Smooth muscle cell (in vitro differentiated cells): Measurements from ENCODE around the gene TBC1D19. TPM values are rescaled to one million over a fixed set of nuclear protein-coding genes. Genes with fewer than 3 reads are reported as not detected.

Experiments used
- DNase-seq: peaks from one replicate; lab custom pipeline; 2025; ENCODE audit not compliant: unreplicated experiment; lab: John Stamatoyannopoulos, UW
- H2AFZ ChIP-seq: fragments of 200-600 bp; sonication (generic); 2 replicates; pipeline ENCODE4 v1.6.0; 2016; ENCODE audit warnings: antibody characterized with exemption, low read depth, mild to moderate bottlenecking
- H3F3A ChIP-seq: fragments of 200-600 bp; sonication (generic); 2 replicates; pipeline ENCODE4 v1.6.0; 2017; ENCODE audit warnings: antibody characterized with exemption, low read depth
- H3K27ac ChIP-seq: fragments of 200-600 bp; sonication (generic); 2 replicates; pipeline ENCODE4 v1.5.1; 2016; ENCODE audit warnings: low read depth, mild to moderate bottlenecking
- H3K27me3 ChIP-seq: fragments of 200-600 bp; sonication (generic); 2 replicates; pipeline ENCODE4 v1.6.1; 2016; ENCODE audit warnings: low read depth, mild to moderate bottlenecking
- H3K36me3 ChIP-seq: fragments of 200-600 bp; sonication (generic); 2 replicates; pipeline ENCODE4 v1.5.1; 2016; ENCODE audit warnings: low read depth
- H3K4me1 ChIP-seq: fragments of 200-600 bp; sonication (generic); 2 replicates; pipeline ENCODE4 v1.5.1; 2016; ENCODE audit warnings: low read depth
- H3K4me2 ChIP-seq: fragments of 200-600 bp; sonication (generic); 2 replicates; pipeline ENCODE4 v1.6.0; 2016; ENCODE audit warnings: mild to moderate bottlenecking
- H3K4me3 ChIP-seq: fragments of 200-600 bp; sonication (generic); 2 replicates; pipeline ENCODE4 v1.5.1; 2016; ENCODE audit warnings: mild to moderate bottlenecking
- H3K79me2 ChIP-seq: fragments of 200-600 bp; sonication (generic); 2 replicates; pipeline ENCODE4 v1.6.0; 2016; ENCODE audit warnings: low read depth, mild to moderate bottlenecking
- H3K9ac ChIP-seq: fragments of 200-600 bp; sonication (generic); 2 replicates; pipeline ENCODE4 v1.6.0; 2016; ENCODE audit warnings: low read depth
- H3K9me3 ChIP-seq: fragments of 200-600 bp; sonication (generic); replicated peaks from 2 replicates; pipeline ENCODE4 v1.5.1; 2016; ENCODE audit warnings: low read depth
- H4K20me1 ChIP-seq: fragments of 200-600 bp; sonication (generic); 2 replicates; pipeline ENCODE4 v1.6.0; 2016; ENCODE audit warnings: low read depth
- CTCF ChIP-seq: fragments of 200-600 bp; sonication (generic); IDR thresholded peaks from 2 replicates; pipeline ENCODE4 v1.5.1; 2017; ENCODE audit warnings: borderline replicate concordance, mild to moderate bottlenecking, antibody characterized with exemption; ENCODE audit not compliant: insufficient read depth, poor library complexity, severe bottlenecking
- WGBS: methylation state at CpG from one replicate; pipeline ENCODE4 v1.1.7; 2016; ENCODE audit warnings: low lambda C conversion rate; 5-methylcytosine and 5-hydroxymethylcytosine counted together
- polyA plus RNA-seq: library from polyadenylated mRNA; unstranded; fragments of >200 nt; fragmentation: Nextera tagmentation; extraction: Ambion mirVana; gene quantifications from 2 replicates; pipeline ENCODE4 v1.2.1, GENCODE V29; 2016
- total RNA-seq: library from RNA; depleted of rRNA; stranded (reverse); fragments of >200 nt; gene quantifications from 2 replicates; pipeline ENCODE4 v1.2.3, GENCODE V29; 2014

Gene TBC1D19
- total and polyA plus RNA-seq, 2 experiments from 2014 or later = 19.2 to 33.8 TPM

- no peaks in the 10 kb centered on the region for H4K20me1 ChIP-seq
- no peak overlapping the region for H3K4me3 ChIP-seq
- no peak overlapping the region for H2AFZ ChIP-seq
- H3F3A ChIP-seq = no peaks in the 10 kb centered on the region
- no peak for DNase-seq
- TF ChIP-seq CTCF = no peak
- H3K9me3 ChIP-seq = no peaks in the 10 kb centered on the region
- no peaks in the 10 kb centered on the region for H3K36me3 ChIP-seq
- no peaks in the 10 kb centered on the region for H3K27me3 ChIP-seq
- H3K27ac ChIP-seq = peak overlapping the region; percentile 14
- no peak overlapping the region for H3K4me2 ChIP-seq
- no peak overlapping the region for H3K9ac ChIP-seq
- 76% methylated on average over 2 of the region's 2 CpGs for WGBS
- no peaks in the 10 kb centered on the region for H3K79me2 ChIP-seq
- no peaks in the 10 kb centered on the region for H3K4me1 ChIP-seq
Observed at GRCh38 chr4:26779674-26780073, 195.8 kb downstream of the TBC1D19 start.

- Histone ChIP-seq H3K27ac (peak overlapping the region; percentile 3), H3K36me3 (no peaks in the 10 kb centered on the region), H4K20me1 (no peaks in the 10 kb centered on the region), H3K27me3 (no peaks in the 10 kb centered on the region), H3K4me2 (no peak overlapping the region), H2AFZ (no peak overlapping the region), H3K79me2 (no peaks in the 10 kb centered on the region), H3K4me1 (no peaks in the 10 kb centered on the region), H3K9me3 (no peaks in the 10 kb centered on the region), H3K4me3 (no peak overlapping the region), H3F3A (no peaks in the 10 kb centered on the region), H3K9ac (no peak overlapping the region)
- 67% methylated on average over 1 of the region's 1 CpG for WGBS
- no peak for DNase-seq
- no peak for TF ChIP-seq CTCF
Observed at GRCh38 chr4:26780539-26780938, 196.7 kb downstream of the TBC1D19 start.

DNA sequence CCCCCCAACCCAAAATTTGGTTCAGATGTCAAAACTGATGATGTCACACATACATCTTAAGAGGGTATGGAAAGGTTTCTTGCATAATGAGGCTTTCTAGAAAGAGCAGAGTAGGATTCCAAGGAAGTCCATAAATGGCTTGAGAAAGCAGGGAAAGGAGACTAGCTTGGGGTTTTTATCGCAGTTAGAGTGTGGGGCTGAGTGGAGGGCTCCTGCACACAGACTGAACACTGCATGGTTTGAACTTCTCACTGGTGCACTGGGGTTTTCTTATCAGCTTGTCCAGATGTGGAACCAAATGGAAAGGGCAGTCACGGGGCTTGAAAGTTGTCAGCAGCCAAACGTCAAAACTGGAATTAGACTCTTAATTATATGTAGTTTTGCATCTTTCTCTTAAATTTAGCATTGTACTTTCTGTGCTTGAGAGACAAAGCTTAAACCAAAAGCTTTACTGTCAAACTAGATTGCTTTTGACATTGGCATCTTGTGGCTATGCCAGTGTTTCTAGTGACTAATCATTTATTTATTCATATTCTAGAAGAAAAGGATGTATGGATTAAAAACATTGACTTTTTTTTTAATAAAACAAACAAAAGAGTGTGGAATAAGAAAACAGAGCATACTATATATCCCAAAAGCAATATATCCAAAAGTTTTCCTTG, 198.4 kb downstream of the TBC1D19 start:
- no peak overlapping the region for H3K4me3 ChIP-seq
- no peak overlapping the region for H2AFZ ChIP-seq
- WGBS = 10% methylated on average over 3 of the region's 3 CpGs
- H3K27ac ChIP-seq = no peak overlapping the region
- H3K4me2 ChIP-seq = no peak overlapping the region
- no peaks in the 10 kb centered on the region for H4K20me1 ChIP-seq
- H3K9me3 ChIP-seq = no peaks in the 10 kb centered on the region
- no peak for DNase-seq
- no peak overlapping the region for H3K9ac ChIP-seq
- no peaks in the 10 kb centered on the region for H3K27me3 ChIP-seq
- H3K36me3 ChIP-seq = no peaks in the 10 kb centered on the region
- no peaks in the 10 kb centered on the region for H3K79me2 ChIP-seq
- no peak for TF ChIP-seq CTCF
- no peaks in the 10 kb centered on the region for H3K4me1 ChIP-seq
- no peaks in the 10 kb centered on the region for H3F3A ChIP-seq

- Histone ChIP-seq H3K27me3 (no peaks in the 10 kb centered on the region), H2AFZ (no peak overlapping the region), H3K36me3 (no peaks in the 10 kb centered on the region), H3K4me2 (no peak overlapping the region), H3K4me3 (no peak overlapping the region), H3K27ac (no peak overlapping the region), H3K4me1 (no peaks in the 10 kb centered on the region), H3K9ac (no peak overlapping the region), H3F3A (no peaks in the 10 kb centered on the region), H3K79me2 (no peaks in the 10 kb centered on the region), H4K20me1 (no peaks in the 10 kb centered on the region), H3K9me3 (no peaks in the 10 kb centered on the region)
- WGBS = 92% methylated on average over 5 of the region's 5 CpGs
- no peak for TF ChIP-seq CTCF
- DNase-seq = no peak
Observed at GRCh38 chr4:26782830-26783202, 198.9 kb downstream of the TBC1D19 start.
